ENCODE measurements around the gene APC. TPM values are rescaled to one million over a fixed set of nuclear protein-coding genes. Genes with fewer than 3 reads are reported as not detected.
"Not testable (repeated sequence)": the region's sequence is repeated elsewhere in the genome, so short reads cannot be mapped to it uniquely, and the experiment has no call there.

The APC gene
- total and polyA plus RNA-seq, 2 donors, result 6.4 to 25.5 TPM

GRCh38 chr5:112848116-112848811 lies 110.6 kb downstream of the APC start:
- Histone ChIP-seq H3K36me3 (ENCODE audit: control insufficient read depth in 2 of 2, insufficient read depth in 2 of 2, low read length in 1 of 2) (no peaks in the 10 kb centered on the region), H3K9me3 (ENCODE audit: control insufficient read depth in 2 of 2, insufficient read depth in 1 of 2, low read length in 1 of 2) (no peaks in the 10 kb centered on the region), H3K27me3 (ENCODE audit: control insufficient read depth in 2 of 2, insufficient read depth in 1 of 2, low read length in 1 of 2) (no peaks in the 10 kb centered on the region), H3K4me3 (ENCODE audit: low read length in 2 of 2) (no peak overlapping the region), H3K27ac (ENCODE audit: low read depth in 1 of 2, low read length in 1 of 2) (no peak overlapping the region), H3K4me1 (ENCODE audit: control insufficient read depth in 2 of 2, insufficient read depth in 2 of 2, low read length in 2 of 2) (no peaks in the 10 kb centered on the region)
- WGBS, result 53% methylated on average over 8 of the region's 8 CpGs
- peak; percentile 21 to 76 (median 35) for DNase-seq (ENCODE audit: low read depth in 6 of 9, low spot score in 9 of 9)

DNA sequence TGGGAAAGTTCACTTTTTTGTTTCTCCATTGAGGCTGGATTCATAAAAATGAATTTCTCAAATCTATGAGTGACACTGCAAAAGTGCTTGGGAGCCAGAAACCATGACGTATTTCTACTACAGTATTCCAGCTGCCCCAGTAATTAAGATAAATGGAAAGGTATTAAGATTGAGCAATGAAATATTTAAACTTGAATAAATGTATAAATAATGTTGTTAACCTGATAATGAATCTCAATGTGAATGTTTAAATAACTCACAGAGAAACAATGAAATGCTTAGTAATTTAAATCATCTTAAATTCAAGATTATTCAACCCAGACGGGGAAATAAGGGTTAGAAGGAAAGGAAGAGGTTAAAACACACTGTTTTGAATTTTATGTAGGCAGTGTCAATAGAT lies 112.2 kb downstream of the APC start:
- Histone ChIP-seq H3K9me3 (ENCODE audit: control insufficient read depth in 2 of 2, insufficient read depth in 1 of 2, low read length in 1 of 2) (no peaks in the 10 kb centered on the region), H3K4me1 (ENCODE audit: control insufficient read depth in 2 of 2, insufficient read depth in 2 of 2, low read length in 2 of 2) (no peaks in the 10 kb centered on the region), H3K27me3 (ENCODE audit: control insufficient read depth in 2 of 2, insufficient read depth in 1 of 2, low read length in 1 of 2) (no peaks in the 10 kb centered on the region), H3K4me3 (ENCODE audit: low read length in 2 of 2) (no peak overlapping the region), H3K27ac (ENCODE audit: low read depth in 1 of 2, low read length in 1 of 2) (no peak overlapping the region), H3K36me3 (ENCODE audit: control insufficient read depth in 2 of 2, insufficient read depth in 2 of 2, low read length in 1 of 2) (no peaks in the 10 kb centered on the region)
- no peak for DNase-seq (ENCODE audit: low read depth in 6 of 9, low spot score in 9 of 9)
- 95% methylated on average over 2 of the region's 2 CpGs for WGBS

GRCh38 chr5:112854651-112855050 lies 117.0 kb downstream of the APC start:
- Histone ChIP-seq H3K36me3 (ENCODE audit: control insufficient read depth in 2 of 2, insufficient read depth in 2 of 2, low read length in 1 of 2) (no peaks in the 10 kb centered on the region), H3K9me3 (ENCODE audit: control insufficient read depth in 2 of 2, insufficient read depth in 1 of 2, low read length in 1 of 2) (no peaks in the 10 kb centered on the region), H3K27ac (ENCODE audit: low read depth in 1 of 2, low read length in 1 of 2) (no peak overlapping the region), H3K4me3 (ENCODE audit: low read length in 2 of 2) (no peak overlapping the region), H3K4me1 (ENCODE audit: control insufficient read depth in 2 of 2, insufficient read depth in 2 of 2, low read length in 2 of 2) (no peaks in the 10 kb centered on the region), H3K27me3 (ENCODE audit: control insufficient read depth in 2 of 2, insufficient read depth in 1 of 2, low read length in 1 of 2) (no peaks in the 10 kb centered on the region)
- 86% methylated on average over 1 of the region's 1 CpG for WGBS
- DNase-seq (ENCODE audit: low read depth in 6 of 9, low spot score in 9 of 9), result no peak

- Histone ChIP-seq H3K27me3 (ENCODE audit: control insufficient read depth in 2 of 2, insufficient read depth in 1 of 2, low read length in 1 of 2) (no peaks in the 10 kb centered on the region), H3K9me3 (ENCODE audit: control insufficient read depth in 2 of 2, insufficient read depth in 1 of 2, low read length in 1 of 2) (no peaks in the 10 kb centered on the region), H3K36me3 (ENCODE audit: control insufficient read depth in 2 of 2, insufficient read depth in 2 of 2, low read length in 1 of 2) (peaks cover 0 to 1% of the 10 kb centered on the region in 2 donors)
Observed at GRCh38 chr5:112857866-112858265, 120.2 kb downstream of the APC start.

GRCh38 chr5:112860571-112860928 lies 122.9 kb downstream of the APC start:
- Histone ChIP-seq H3K4me1 (ENCODE audit: control insufficient read depth in 2 of 2, insufficient read depth in 2 of 2, low read length in 2 of 2) (peaks cover 6 to 14% of the 10 kb centered on the region in 2 donors), H3K27ac (ENCODE audit: low read depth in 1 of 2, low read length in 1 of 2) (peak overlapping the region in 1 of 2 donors; percentile 88), H3K4me3 (ENCODE audit: low read length in 2 of 2) (peak overlapping the region; percentile 78 to 92), H3K36me3 (ENCODE audit: control insufficient read depth in 2 of 2, insufficient read depth in 2 of 2, low read length in 1 of 2) (peaks cover 8 to 22% of the 10 kb centered on the region in 2 donors)
- not testable (repeated sequence) for DNase-seq (ENCODE audit: low read depth in 6 of 9, low spot score in 9 of 9); H3K27me3 ChIP-seq (ENCODE audit: control insufficient read depth in 2 of 2, insufficient read depth in 1 of 2, low read length in 1 of 2); H3K9me3 ChIP-seq (ENCODE audit: control insufficient read depth in 2 of 2, insufficient read depth in 1 of 2, low read length in 1 of 2)
- 80% methylated on average over 11 of the region's 11 CpGs for WGBS

More at GRCh38 chr5:112857866-112858265, 120.2 kb downstream of the APC start:
- Histone ChIP-seq H3K27ac (ENCODE audit: low read depth in 1 of 2, low read length in 1 of 2) (no peak overlapping the region), H3K4me3 (ENCODE audit: low read length in 2 of 2) (no peak overlapping the region), H3K4me1 (ENCODE audit: control insufficient read depth in 2 of 2, insufficient read depth in 2 of 2, low read length in 2 of 2) (peaks cover 6 to 14% of the 10 kb centered on the region in 2 donors)
- DNase-seq (ENCODE audit: low read depth in 6 of 9, low spot score in 9 of 9), result no peak

DNA sequence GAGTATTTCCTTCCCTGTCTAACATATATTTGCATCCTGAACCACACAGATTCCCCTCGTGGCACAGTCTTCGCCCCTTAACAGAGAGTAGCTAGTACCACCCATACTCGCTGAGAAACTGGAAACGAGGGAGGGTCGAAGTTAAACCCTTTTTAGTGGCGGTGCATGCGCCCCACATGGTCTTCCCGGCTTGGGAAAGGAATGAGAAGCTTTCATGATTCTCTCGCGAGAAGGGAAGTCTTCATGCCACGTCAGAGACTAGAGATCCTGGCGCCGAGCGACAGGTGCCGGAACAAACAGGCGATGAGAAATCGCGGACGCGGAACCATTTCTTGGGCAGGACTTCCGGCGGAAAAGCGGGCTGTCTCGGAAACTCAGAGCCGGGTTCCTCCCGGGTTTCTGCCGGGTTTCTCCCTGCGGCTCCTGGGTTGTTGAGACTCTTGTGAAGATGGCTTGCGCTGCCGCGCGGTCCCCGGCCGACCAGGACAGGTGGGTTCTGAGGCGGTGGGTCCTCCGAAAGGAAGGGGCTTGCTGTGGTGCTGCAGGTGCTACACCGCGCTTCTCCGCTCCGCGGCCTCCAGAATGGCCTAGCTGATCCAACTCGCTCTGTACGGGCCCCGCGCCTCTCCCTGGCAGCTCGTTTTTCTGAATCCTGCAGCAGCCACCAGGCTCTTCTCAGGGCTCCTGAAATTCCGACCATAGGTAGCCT lies 123.4 kb downstream of the APC start, which contains the start of gene SRP19:
Gene SRP19, plus strand, starts transcription at position 359 of the 709 bp plus-strand sequence. Its CDS starts 90 bp downstream, at position 449.
- Histone ChIP-seq H3K9me3 (ENCODE audit: control insufficient read depth in 2 of 2, insufficient read depth in 1 of 2, low read length in 1 of 2) (no peaks in the 10 kb centered on the region), H3K27me3 (ENCODE audit: control insufficient read depth in 2 of 2, insufficient read depth in 1 of 2, low read length in 1 of 2) (no peaks in the 10 kb centered on the region), H3K36me3 (ENCODE audit: control insufficient read depth in 2 of 2, insufficient read depth in 2 of 2, low read length in 1 of 2) (peaks cover 8 to 25% of the 10 kb centered on the region in 2 donors), H3K4me3 (ENCODE audit: low read length in 2 of 2) (peak within 1 kb of the TSS; percentile 78 to 92), H3K4me1 (ENCODE audit: control insufficient read depth in 2 of 2, insufficient read depth in 2 of 2, low read length in 2 of 2) (peaks cover 6 to 14% of the 10 kb centered on the region in 2 donors), H3K27ac (ENCODE audit: low read depth in 1 of 2, low read length in 1 of 2) (peak within 1 kb of the TSS; percentile 85 to 88)
- DNase-seq (ENCODE audit: low read depth in 6 of 9, low spot score in 9 of 9), result peak; percentile 88 to 97 (median 93)
- 2% methylated on average over 47 of the region's 47 CpGs for WGBS

- no peaks in the 10 kb centered on the region for H3K27me3 ChIP-seq (ENCODE audit: control insufficient read depth in 2 of 2, insufficient read depth in 1 of 2, low read length in 1 of 2)
- peaks cover 6 to 14% of the 10 kb centered on the region in 2 donors for H3K4me1 ChIP-seq (ENCODE audit: control insufficient read depth in 2 of 2, insufficient read depth in 2 of 2, low read length in 2 of 2)
- DNase-seq (ENCODE audit: low read depth in 6 of 9, low spot score in 9 of 9), result no peak
- 1% methylated on average over 8 of the region's 8 CpGs for WGBS
- peak overlapping the region; percentile 78 to 92 for H3K4me3 ChIP-seq (ENCODE audit: low read length in 2 of 2)
- no peaks in the 10 kb centered on the region for H3K9me3 ChIP-seq (ENCODE audit: control insufficient read depth in 2 of 2, insufficient read depth in 1 of 2, low read length in 1 of 2)
- peaks cover 8 to 30% of the 10 kb centered on the region in 2 donors for H3K36me3 ChIP-seq (ENCODE audit: control insufficient read depth in 2 of 2, insufficient read depth in 2 of 2, low read length in 1 of 2)
- peak overlapping the region; percentile 85 to 88 for H3K27ac ChIP-seq (ENCODE audit: low read depth in 1 of 2, low read length in 1 of 2)
Observed at GRCh38 chr5:112861638-112861985, 123.9 kb downstream of the APC start.

DNA sequence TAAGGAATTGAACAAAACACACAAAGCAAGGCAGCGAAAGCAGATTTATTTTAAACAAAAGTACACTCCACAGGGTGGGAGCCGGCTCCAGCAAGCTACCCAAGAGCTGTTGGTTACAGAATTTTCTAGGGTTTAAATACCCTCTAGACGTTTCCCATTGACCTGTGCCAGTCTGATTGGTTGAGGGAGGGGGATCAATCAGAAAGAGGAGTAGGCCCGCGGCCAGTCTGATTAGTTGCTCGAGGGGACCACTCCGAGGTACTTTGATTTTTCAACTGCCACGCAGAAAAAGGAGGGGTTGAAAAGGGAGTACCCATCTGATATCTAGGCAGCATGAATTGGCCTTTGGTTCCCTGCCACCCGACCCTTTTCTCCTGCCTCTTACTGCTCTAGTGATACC lies 124.4 kb downstream of the APC start:
- H3K4me3 ChIP-seq (ENCODE audit: low read length in 2 of 2), result peak overlapping the region; percentile 78 to 92
- no peaks in the 10 kb centered on the region for H3K27me3 ChIP-seq (ENCODE audit: control insufficient read depth in 2 of 2, insufficient read depth in 1 of 2, low read length in 1 of 2)
- no peaks in the 10 kb centered on the region for H3K9me3 ChIP-seq (ENCODE audit: control insufficient read depth in 2 of 2, insufficient read depth in 1 of 2, low read length in 1 of 2)
- peaks cover 8 to 35% of the 10 kb centered on the region in 2 donors for H3K36me3 ChIP-seq (ENCODE audit: control insufficient read depth in 2 of 2, insufficient read depth in 2 of 2, low read length in 1 of 2)
- WGBS, result 74% methylated on average over 9 of the region's 9 CpGs
- H3K27ac ChIP-seq (ENCODE audit: low read depth in 1 of 2, low read length in 1 of 2), result no peak overlapping the region
- H3K4me1 ChIP-seq (ENCODE audit: control insufficient read depth in 2 of 2, insufficient read depth in 2 of 2, low read length in 2 of 2), result peaks cover 6 to 14% of the 10 kb centered on the region in 2 donors
- no peak for DNase-seq (ENCODE audit: low read depth in 6 of 9, low spot score in 9 of 9)

DNA sequence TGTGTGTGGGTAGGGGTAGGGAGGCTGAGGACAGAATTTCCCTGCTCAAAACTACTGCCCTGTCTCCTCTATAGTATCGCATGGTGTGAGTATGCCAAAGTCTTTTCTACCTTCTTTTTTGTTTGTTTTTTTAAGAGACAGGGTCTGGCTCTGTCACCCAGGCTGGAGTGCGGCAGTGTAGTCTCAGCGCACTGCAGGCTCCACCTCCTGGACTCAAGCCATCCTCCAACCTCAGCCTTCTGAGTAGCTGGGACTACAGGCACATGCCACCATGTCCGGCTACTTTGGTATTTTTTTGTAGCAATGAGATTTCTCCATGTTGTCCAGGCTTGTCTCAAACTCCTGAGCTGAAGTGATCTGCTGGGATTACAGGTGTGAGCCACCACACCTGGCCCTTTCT lies 125.9 kb downstream of the APC start:
- Histone ChIP-seq H3K9me3 (ENCODE audit: control insufficient read depth in 2 of 2, insufficient read depth in 1 of 2, low read length in 1 of 2) (no peaks in the 10 kb centered on the region), H3K27ac (ENCODE audit: low read depth in 1 of 2, low read length in 1 of 2) (no peak overlapping the region), H3K27me3 (ENCODE audit: control insufficient read depth in 2 of 2, insufficient read depth in 1 of 2, low read length in 1 of 2) (no peaks in the 10 kb centered on the region), H3K36me3 (ENCODE audit: control insufficient read depth in 2 of 2, insufficient read depth in 2 of 2, low read length in 1 of 2) (peaks cover 8 to 49% of the 10 kb centered on the region in 2 donors), H3K4me1 (ENCODE audit: control insufficient read depth in 2 of 2, insufficient read depth in 2 of 2, low read length in 2 of 2) (peaks cover 6 to 14% of the 10 kb centered on the region in 2 donors), H3K4me3 (ENCODE audit: low read length in 2 of 2) (no peak overlapping the region)
- no peak for DNase-seq (ENCODE audit: low read depth in 6 of 9, low spot score in 9 of 9)
- 96% methylated on average over 4 of the region's 4 CpGs for WGBS

Measured in thymus (tissue), 11 donors.